GM19452 (cell line): ENCODE data around the gene CDK3.
"Not testable (repeated sequence)": the region's sequence is repeated elsewhere in the genome, so short reads cannot be mapped to it uniquely, and the experiment has no call there.

ENCODE experiments used
- ATAC-seq: cut with Tn5 transposase; IDR thresholded peaks from one replicate; pipeline ENCODE4 v1.9.1; 2021; ENCODE audit not compliant: unreplicated experiment

The CDK3 gene

GRCh38 chr17:76036497-76037261, 36.0 kb downstream of the CDK3 start:
- no peak for ATAC-seq

- no peak for ATAC-seq
Measured at GRCh38 chr17:76038050-76038449, 37.4 kb downstream of the CDK3 start.

- no peak for ATAC-seq
Measured at GRCh38 chr17:76039121-76039520, 38.5 kb downstream of the CDK3 start.

DNA sequence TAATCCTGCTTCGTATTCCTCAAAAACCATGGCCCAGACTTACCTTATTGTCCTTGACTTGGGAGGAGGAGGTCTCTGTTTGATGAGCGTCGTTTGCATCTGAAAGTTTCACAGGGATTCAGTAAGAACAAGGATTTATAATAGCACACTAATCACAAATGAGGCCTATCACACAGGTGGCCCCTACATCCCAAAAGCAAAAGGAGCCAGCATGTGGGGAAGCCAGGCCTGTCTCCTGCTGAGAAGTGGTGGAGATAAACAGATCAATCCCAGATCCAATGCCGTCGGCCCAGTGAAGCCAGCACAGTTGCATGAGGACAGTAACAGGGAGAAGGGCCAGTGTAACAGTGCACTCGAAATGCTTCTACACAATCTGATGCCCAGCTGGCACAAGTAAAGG, 39.7 kb downstream of the CDK3 start:
- ATAC-seq: no peak

GRCh38 chr17:76042868-76043267, 42.2 kb downstream of the CDK3 start:
- ATAC-seq: not testable (repeated sequence)

GRCh38 chr17:76044475-76045007, 43.9 kb downstream of the CDK3 start:
- not testable (repeated sequence) for ATAC-seq

GRCh38 chr17:76046064-76046463, 45.4 kb downstream of the CDK3 start:
- no peak for ATAC-seq

DNA sequence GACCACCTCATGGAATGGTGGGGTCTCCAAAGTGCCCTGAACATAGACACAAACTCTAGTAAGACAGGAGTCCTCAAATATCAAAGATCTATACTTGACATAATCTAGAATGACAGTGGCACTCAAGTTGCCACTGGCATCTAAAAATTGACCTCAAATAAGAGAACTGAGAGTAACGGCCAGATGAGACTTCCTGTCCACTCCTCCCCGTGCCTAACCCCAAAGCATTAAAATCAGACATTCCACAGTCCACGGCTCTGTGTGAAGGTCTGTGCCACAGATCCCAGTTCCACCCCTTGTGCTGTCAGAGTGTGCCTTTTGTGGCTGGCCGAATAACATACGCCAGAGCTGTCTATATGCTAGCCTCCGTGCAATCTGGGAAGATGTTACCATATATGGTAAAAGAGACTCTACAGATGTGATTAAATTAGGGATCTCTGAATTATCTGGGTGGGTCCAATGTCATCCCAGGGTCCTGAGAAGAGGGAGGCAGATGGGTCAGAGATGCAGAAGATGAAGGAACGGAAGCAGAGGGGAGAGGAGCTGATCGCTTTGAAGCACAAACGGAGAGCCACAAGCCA, 47.5 kb downstream of the CDK3 start:
- ATAC-seq: no peak

DNA sequence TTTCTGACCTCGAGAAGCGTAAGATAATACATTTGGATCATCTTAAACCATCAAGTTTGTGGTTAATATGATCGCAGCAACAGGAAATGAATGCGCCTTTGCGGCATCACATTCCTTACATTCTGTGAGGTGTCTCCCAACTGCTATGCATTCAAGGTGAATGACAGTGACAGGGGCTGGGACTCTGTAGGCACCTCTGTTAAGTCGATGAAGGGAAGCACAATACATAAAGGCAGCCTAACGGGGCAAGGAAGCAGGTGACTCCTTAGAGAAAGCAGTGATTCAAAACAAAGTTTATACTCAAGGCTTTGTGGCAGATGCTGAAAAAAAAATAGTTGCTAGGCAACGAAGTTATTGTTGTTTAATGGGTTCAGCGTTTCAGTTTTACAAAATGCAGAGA, 48.1 kb downstream of the CDK3 start:
- no peak for ATAC-seq

DNA sequence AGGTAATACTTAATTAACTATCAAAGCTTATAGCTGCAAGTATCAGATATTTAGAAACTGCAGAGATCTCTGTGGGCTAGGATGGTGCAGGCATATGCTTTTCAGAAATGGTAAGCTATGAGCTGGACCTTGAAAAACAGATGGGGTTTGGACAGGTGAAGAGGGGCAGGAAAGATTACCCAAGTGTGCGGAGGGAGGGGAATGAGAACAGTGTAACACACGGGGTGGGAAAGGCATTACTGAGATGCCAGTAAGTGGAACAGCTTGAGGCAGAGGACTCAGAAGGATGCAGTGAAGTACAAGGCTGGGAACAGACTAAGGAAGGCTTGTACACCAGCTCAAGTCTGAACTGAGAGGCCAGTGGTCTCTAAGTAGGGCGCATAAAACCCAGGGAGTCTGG, 48.6 kb downstream of the CDK3 start:
- no peak for ATAC-seq

DNA sequence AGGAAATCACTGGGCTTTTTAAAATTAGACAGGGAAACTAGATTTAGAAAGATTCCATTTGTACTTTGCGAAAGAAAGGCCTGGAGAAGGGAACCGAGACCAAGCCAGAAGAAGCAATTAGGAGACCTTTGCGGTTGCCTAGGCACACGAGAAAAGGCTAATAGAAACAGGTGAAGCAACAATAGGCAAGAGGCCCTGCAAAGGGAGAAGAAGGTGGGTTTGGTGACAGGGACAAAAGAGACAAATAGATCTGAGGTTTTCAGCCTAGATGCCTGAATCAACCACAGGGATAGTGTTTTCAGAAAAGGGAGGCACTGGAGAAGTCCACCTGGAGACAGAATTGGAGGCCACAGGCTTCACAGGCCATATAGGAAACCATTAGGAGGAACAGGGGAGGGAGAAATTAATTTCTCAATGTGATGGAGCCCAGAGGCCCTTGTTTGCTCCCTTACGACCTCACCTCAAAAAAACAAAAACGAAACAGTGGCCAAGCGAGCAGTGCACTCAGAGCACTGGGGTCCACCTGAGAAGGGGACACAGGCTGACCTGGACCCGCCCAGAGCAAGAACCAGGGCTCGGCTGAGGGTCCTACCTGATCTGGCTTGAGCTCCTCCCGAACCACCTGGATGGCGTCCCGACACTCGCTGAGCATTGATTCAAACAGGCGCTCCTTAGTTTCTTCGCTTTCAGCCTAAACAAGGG, 49.3 kb downstream of the CDK3 start:
- no peak for ATAC-seq

DNA sequence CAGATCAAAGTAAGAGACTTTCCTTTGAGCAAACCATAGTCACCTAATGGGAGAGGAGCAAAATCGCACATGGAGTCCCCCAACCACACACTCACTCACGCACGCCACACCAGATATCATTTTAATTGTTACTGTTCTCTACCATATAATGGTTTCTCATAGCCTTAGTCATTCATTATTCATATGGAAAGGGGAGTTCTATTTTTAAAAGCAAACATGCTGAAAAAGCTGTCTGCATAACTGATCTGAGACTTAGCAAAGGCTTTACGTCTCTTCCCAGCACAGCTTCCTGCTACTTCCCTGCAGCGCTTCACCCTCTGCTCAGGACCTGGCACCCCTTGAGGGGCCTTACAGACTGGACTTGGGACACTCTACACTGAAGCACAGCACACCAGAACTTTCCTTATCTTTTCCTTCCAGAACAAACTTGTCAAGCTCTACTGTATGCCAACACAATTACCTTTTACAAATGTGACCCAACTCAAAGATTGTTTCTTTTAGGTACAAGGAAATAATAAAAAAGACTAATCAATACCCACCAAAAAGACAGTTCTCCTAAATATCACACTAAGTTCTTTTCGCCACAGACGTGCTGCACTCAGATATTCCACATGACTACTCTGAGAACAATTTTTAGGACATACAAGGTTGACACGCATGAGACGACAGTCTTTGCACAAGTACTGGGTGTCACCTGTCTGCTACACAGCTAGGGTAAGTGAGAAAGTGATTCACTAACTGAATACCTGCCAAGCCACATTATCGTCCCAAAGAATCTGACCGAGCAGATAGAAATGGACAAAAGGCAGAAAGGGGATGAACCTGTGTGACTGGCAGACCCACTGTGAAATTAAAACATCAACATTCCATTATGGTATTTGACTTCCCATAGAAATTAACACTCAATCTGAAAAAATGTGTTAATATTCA, 50.1 kb downstream of the CDK3 start:
- ATAC-seq: no peak

- no peak for ATAC-seq
Measured at GRCh38 chr17:76051561-76051960, 50.9 kb downstream of the CDK3 start.

DNA sequence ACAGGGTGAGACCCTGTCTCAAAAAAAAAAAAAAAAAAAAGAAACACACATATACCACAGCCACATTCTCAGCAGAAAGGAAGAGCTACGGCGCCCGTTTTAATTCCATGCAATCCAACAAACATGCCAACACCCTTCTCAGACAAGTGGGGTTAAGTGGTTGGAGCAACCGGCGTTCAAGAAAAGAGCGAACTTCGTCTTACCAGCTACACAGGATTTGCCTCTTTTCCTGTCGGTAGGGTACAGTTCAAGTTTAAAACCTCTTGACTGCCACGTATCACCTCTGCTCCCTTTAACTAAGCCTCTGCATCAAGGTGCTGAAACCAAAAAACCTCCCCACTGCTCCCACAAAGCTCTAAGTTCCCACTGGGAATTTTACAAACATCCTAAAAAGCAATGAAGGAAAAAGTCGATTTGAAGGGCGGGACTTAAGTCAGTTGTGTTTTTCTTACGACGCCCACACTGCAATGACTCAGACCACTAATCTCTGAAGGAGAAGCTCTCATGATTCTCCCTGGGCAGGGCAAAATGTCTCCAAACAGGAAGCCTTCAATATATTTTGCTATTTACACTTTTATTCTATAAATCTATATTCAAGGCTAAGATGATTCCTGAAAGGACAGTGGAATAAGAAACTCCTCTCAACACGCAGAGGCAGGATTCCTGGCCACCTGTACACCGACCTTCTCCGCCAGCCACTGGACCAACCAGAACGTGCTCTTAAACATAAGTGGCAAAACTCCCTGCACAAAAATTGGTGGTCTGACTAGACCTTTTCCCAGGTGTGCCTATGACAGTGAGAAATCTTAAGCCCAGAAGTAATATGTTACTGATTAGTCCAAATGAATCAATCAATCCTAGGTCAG, 52.8 kb downstream of the CDK3 start:
- no peak for ATAC-seq

GRCh38 chr17:76054112-76054476, 53.4 kb downstream of the CDK3 start:
- no peak for ATAC-seq
